Measurements from ENCODE around the gene CHMP1A.
"Not testable (repeated sequence)": the region's sequence is repeated elsewhere in the genome, so short reads cannot be mapped to it uniquely, and the experiment has no call there.

The CHMP1A gene

GRCh38 chr16:89691231-89691985, 33.9 kb upstream of the CHMP1A start:
- no peak for DNase-seq

- DNase-seq: no peak
Measured at GRCh38 chr16:89690392-89690901, 32.9 kb upstream of the CHMP1A start.

- DNase-seq: not testable (repeated sequence)
Measured at GRCh38 chr16:89689621-89690020, 32.1 kb upstream of the CHMP1A start.

- no peak for DNase-seq
Measured at GRCh38 chr16:89689142-89689541, 31.6 kb upstream of the CHMP1A start.

- DNase-seq: no peak
Measured at GRCh38 chr16:89688395-89688794, 30.9 kb upstream of the CHMP1A start.

GRCh38 chr16:89687092-89687940, 29.8 kb upstream of the CHMP1A start:
- no peak for DNase-seq

GRCh38 chr16:89686520-89687091, 29.1 kb upstream of the CHMP1A start, which contains the start of gene CDK10:
TSS of gene CDK10 (plus strand) at chr16:89686689. CDS start at chr16:89686711, 22 bp downstream.
- DNase-seq: peak; percentile 83

- no peak for DNase-seq
Measured at GRCh38 chr16:89685916-89686315, 28.4 kb upstream of the CHMP1A start.

- DNase-seq: no peak
Measured at GRCh38 chr16:89678258-89678657, 20.8 kb upstream of the CHMP1A start.

- DNase-seq: no peak
Measured at GRCh38 chr16:89672177-89672941, 14.9 kb upstream of the CHMP1A start.

GRCh38 chr16:89671565-89671964, 14.1 kb upstream of the CHMP1A start:
- DNase-seq: not testable (repeated sequence)

- peak; percentile 77 for DNase-seq
Measured at GRCh38 chr16:89670496-89671431, 13.3 kb upstream of the CHMP1A start.

- no peak for DNase-seq
Measured at GRCh38 chr16:89669755-89670154, 12.2 kb upstream of the CHMP1A start.

- no peak for DNase-seq
Measured at GRCh38 chr16:89668790-89669158, 11.3 kb upstream of the CHMP1A start.

GRCh38 chr16:89667633-89668032, 10.1 kb upstream of the CHMP1A start:
- DNase-seq: no peak

- DNase-seq: peak; percentile 15
Measured at GRCh38 chr16:89667000-89667399, 9.5 kb upstream of the CHMP1A start.

- not testable (repeated sequence) for DNase-seq
Measured at GRCh38 chr16:89664238-89664637, 6.7 kb upstream of the CHMP1A start.

GRCh38 chr16:89661215-89661614, 3.7 kb upstream of the CHMP1A start:
- no peak for DNase-seq

GRCh38 chr16:89660146-89660545, 2.6 kb upstream of the CHMP1A start:
- no peak for DNase-seq

GRCh38 chr16:89658221-89658879, 842 bp upstream of the CHMP1A start:
- DNase-seq: no peak

Data from MV-4-11 (cell line).